Activated T-cell treated with anti-CD3 and anti-CD28 coated beads for 48 hours (primary cell): ENCODE results near the gene DIP2C.
"Not testable (repeated sequence)": the region's sequence is repeated elsewhere in the genome, so short reads cannot be mapped to it uniquely, and the experiment has no call there.

Experiments used
- DNase-seq: peaks from one replicate; pipeline ENCODE4 v3.0.0-alpha.2; 2020; ENCODE audit warnings: low read depth

DIP2C gene

DNA sequence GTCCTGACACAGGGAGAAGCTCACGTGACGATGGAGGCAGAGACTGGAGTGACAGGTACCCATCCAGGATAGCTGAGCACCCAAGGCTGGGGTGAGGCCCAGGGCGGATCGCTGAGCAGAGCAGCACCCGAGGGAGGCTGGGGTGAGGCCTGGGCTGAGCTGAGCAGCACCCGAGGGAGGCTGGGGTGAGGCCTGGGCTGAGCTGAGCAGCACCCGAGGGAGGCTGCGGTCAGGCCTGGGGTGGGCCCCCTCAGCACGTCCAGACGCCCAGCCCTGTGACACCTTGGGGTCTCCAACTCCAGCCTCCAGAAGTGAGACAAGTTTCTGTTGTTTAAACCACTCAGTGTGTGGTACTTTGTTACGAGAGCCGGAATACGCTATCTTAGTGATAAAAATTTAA is 318.0 kb downstream of the DIP2C start:
- DNase-seq: no peak

GRCh38 chr10:370449-370825 is 319.0 kb downstream of the DIP2C start:
- DNase-seq: no peak

DNA sequence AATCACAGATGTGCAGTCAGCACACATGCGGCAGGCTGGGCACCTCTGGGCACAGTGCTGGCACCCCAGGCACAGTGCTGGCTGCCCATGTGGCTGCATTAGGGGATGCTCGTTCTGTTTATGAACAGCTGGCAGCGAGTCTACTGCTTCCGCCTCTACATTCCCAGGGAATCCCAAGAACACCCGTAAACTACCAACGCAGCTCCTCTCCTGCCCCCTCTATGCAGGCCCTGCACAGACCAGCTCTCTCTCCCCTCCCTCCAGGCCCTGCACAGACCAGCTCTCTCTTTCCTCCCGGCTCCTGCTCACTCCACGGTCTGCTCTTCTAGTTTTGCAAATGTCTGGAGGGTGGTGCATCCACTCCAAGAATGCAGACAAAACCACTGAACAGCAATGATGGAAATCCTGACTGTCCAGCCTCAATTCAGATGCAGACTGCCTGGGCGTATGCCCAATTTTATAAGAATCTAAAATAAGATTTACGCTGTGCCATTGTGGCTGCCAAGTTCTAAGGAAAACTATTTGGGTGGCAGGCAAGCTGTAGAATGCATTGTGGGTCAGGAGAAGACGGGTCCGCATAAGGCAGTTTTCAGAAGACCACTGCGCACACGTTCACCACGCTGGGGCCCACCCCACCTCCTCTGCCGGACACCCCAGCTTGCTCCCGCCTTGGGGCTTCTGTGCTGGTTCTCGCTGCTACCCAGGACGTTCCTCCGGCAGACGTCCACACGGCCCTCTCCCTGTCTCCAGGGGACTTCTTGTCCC is 319.6 kb downstream of the DIP2C start:
- no peak for DNase-seq

- no peak for DNase-seq
Observed at GRCh38 chr10:369221-369683, 320.2 kb downstream of the DIP2C start.

- no peak for DNase-seq
Observed at GRCh38 chr10:368579-369220, 320.8 kb downstream of the DIP2C start.

GRCh38 chr10:368107-368506 is 321.4 kb downstream of the DIP2C start:
- not testable (repeated sequence) for DNase-seq

DNA sequence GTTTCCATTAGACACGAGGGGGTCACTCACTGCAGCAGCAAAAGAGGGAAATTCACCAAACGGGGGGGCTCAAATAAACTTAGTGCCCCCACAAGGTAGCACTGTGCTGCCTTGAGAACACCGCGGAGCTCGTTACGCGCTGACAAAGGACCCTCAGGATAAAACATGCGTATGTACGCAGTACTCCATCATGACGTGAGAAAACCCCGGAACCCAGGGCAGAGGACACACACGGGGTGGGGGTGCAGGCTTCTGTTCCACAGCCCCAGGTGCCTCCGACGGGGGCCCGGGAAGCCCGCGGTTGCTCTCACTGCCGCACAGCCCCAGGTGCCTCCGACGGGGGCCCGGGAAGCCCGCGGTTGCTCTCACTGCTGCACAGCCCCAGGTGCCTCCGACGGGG is 321.8 kb downstream of the DIP2C start:
- DNase-seq: no peak

DNA sequence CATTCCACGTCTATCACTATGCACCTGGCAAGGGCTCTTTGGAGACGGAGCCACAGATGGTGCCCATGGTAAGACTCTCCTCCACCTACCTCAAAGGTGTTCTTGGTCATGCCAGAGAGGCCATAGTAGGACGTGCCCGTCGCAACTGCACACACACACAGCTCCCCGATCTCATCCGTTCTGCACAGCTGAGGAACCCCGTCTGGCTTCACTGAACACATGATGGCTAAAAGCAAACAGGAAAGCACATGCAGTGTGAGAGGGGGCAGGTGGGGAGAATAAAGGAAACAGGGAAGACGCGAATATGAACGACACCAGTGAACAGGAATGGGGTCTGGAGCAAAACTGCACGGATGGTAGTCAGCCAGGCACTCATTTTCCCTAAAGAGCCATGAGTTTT is 323.3 kb downstream of the DIP2C start:
- DNase-seq: no peak

DNA sequence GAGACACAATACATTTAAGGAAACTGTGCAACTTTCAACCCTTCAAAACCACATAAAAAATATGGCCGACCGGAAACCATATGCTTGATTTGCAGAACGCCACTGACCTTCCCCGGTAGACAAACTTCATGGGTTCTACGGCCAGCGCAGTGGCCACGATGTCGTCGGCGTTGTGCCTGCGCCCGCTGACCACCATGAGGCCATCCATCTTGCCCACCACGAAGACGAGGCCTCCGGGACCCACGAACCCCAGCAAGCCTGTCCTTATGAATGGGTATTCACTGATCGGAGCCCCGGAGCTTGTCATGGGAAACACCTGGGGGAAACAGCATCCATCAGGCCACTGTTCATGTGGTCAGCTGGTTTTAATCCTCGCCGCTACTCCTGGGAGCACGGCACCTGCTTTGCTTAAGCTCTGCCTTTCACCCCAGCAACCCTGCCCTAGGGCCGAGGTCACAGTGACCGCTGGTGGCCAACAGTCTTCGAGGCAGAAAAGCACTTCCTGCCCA is 325.1 kb downstream of the DIP2C start:
- DNase-seq: no peak

DNA sequence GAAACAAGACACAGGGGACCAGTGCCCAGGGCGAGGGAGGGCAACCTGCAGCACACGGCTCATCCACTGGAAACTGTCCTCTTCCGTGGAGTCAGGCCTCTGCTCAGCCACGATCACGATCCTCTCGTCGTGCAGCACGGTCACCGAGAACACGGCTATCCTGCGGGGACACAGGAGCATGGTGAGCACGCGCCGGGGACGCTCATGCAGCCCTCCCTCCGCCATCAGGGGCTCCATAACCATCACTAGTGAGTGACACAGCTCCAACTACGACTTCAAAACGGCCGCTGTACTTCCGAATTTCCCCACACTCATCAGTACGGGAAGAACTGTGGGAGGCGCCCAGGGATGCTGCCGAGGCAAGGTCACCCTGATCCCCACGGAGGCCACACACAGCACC is 326.3 kb downstream of the DIP2C start:
- DNase-seq: no peak

GRCh38 chr10:361203-362081 is 328.0 kb downstream of the DIP2C start:
- no peak for DNase-seq

- no peak for DNase-seq
Observed at GRCh38 chr10:360653-361052, 328.8 kb downstream of the DIP2C start.

DNA sequence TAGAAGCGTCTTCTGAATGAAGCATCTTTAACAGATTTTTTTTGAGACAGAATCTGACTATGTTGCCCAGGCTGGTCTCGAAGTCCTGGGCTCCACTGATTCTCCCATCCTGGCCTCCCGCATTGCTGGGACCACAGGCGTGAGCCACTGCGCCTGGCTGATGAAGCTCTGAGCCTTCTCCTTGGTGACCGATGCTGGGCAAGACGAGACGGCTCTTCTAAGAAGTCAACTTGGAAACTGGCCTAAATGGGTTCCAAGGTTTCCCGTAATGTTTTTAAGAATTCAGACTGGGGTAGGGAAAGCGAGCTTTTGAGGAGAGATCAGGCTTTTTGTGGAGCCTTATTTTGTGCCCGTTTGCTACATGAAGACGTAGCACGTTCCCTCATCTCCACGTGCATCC is 329.7 kb downstream of the DIP2C start:
- no peak for DNase-seq

- DNase-seq: no peak
Observed at GRCh38 chr10:359093-359492, 330.4 kb downstream of the DIP2C start.

GRCh38 chr10:357201-357950 is 332.1 kb downstream of the DIP2C start:
- DNase-seq: no peak

GRCh38 chr10:356452-356851 is 333.0 kb downstream of the DIP2C start:
- DNase-seq: no peak

GRCh38 chr10:354901-355617 is 334.4 kb downstream of the DIP2C start:
- DNase-seq: no peak

- no peak for DNase-seq
Observed at GRCh38 chr10:352476-353235, 336.8 kb downstream of the DIP2C start.

DNA sequence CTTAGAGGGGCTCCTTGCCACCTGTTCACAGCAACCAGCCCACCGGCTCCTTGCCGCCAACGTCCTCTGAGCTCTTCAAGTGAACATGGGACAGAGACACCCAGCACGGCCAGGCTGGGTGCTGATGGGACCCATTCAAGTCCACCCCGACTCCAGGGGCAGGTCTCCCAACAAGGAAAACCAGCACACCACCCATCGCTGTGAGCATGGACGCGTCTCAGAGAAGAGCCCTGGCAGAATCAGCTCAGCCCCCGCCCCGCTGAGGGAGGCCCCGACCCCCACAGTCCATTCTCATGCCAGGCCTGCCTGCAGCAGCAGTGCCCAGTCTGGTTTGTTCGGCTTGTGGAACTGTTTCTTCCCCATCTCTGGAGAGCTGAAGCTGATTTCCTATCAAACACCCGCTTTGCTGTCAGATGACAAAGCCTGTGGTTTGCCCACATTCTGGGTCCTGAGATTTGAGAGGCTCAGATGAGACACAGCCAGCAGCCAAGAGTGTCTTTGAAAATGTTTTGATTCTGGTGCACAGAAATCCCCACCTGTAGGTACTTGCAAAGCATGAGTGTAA is 337.6 kb downstream of the DIP2C start:
- DNase-seq: no peak

DNA sequence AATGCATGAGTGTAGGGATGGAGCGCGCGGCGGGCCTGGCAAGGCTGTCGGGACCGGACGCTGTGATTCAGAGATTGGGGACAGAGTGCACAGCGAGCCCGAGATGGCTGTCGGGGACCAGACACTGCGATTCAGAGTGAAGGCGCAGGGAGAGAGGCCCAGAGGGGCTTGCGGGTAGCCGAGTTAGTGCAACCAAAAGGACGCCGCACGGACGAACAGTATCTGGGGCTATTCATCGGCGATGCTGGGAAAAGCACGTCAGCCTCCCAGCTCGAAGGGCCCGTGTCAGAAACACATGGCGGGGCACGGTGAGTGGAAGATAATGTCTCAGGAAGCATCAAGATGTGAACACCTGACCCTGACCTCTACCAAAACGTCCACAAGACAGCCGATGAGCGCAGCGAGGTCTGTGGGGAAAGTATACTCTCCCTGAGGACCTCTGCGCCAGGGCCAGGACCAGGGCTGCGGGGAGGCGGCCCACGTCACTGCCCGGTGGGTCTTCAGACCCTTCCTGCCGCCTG is 338.4 kb downstream of the DIP2C start:
- no peak for DNase-seq
